Measurements from ENCODE around the gene S100Z.

Gene S100Z

DNA sequence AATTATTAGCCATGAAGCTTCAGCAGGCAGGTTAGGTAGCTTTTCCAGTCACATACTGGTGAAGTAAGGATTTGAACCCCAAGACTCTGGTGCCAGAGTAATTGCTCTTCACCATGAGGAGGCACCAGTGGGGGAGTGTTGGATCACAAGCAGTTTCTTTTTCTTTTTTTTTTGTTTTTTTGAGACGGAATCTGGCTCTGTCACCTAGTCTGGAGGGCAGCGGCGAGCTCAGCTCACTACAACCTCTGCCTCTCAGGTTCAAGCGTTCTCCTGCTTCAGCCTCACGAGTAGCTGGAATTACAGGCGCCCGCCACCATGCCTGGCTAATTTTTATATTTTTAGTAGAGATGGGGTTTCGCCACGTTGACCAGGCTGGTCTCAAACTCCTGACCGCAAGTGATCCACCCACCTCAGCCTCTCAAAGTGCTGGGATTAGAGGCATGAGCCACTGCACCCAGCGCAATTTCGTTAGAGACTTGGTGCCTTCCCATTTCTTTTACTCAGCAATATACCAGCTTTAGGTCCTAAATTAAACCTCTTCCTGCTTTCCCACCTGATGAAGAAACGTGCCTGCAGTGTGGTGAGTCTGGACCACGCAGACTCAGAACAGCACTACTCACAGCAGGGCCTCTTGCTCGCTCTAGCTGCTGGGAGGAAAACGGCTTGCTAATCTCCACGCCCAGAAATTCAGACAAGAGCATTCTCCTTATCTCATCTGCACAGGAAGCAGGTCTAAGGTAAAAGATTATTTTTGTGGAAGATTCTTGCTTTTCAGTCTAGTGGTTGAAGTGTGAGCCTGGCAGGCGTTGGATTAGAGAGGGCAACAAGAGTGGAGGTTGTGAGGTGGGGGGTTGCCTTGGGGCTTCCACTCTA lies at the start of gene S100Z:
Gene S100Z, plus strand, starts transcription at position 596 of the 873 bp plus-strand sequence. CDS start 25,346 bp downstream, outside the sequence.
- H3K36me3 ChIP-seq (replicated peaks), result no peaks in the 10 kb centered on the region
- no peak within 1 kb of the TSS for H3K4me3 ChIP-seq (ENCODE audit: low read depth, low read length)
- H3K27me3 ChIP-seq (replicated peaks), result no peaks in the 10 kb centered on the region
- DNase-seq, result no peak
- H3K27ac ChIP-seq, result no peak within 1 kb of the TSS
- no peak for TF ChIP-seq CTCF (IDR thresholded peaks at IDR 0.05; ENCODE audit: low read depth, low read length, missing control alignments)
- in situ Hi-C loops (cut with HindIII; ENCODE audit: low pct_ligation_motif_present, low sequenced_read_pairs), result no loop called here

DNA sequence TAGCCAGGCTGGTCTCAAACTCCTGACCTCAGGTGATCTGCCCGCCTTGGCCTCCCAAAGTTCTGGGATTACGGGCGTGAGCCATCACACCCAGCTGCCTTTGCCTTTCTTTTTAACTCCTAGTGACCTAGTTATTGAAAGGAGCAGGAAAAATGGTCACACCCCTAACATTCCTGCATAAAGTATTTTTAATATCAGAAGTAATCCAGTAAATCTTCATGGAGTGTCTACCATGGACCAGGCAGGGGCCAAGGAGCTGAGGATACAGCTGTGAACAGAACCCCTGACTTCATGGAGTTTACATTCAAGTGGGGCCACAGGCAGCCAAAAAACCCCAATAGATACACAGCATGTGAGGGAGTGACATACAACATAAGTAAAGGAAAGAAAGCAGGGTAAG lies 49.2 kb upstream of the S100Z start:
- no peak for DNase-seq
- no peak overlapping the region for H3K4me3 ChIP-seq (ENCODE audit: low read depth, low read length)
- in situ Hi-C loops (cut with HindIII; ENCODE audit: low pct_ligation_motif_present, low sequenced_read_pairs), result no loop called here
- no peak for TF ChIP-seq CTCF (IDR thresholded peaks at IDR 0.05; ENCODE audit: low read depth, low read length, missing control alignments)
- peak overlapping the region; percentile 73 for H3K27ac ChIP-seq
- H3K36me3 ChIP-seq (replicated peaks), result no peaks in the 10 kb centered on the region
- no peaks in the 10 kb centered on the region for H3K27me3 ChIP-seq (replicated peaks)

DNA sequence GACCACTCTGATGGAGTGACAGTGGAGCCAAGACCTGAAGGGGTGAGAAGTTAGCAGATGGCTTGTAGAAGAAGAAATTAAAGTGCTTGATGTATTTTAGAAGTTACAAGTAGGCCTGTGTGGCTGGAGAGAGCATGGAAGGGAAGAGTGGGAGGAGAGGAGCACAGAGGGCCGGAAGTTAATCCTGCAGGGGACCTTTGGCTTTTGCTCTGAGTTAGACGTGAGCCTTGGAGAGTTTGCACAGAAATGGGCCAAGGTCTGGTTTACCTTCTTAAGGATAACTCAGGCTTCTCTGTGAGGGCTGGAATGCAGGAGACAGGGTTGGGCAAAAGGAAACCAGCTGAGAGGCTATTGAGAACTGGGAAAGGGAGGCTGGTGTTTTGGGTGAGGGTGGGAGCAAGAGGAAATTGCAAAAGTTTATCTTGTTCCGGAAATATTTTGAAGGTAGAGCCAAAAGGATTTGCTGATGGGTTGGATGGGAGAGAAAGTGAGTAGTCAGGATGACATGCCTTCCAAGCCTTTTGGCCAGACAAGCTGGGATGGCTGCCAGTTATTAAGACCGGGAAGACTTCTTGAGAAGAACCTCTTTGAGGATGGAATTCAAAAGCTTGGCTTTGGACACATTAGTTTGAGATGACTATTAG lies 48.5 kb upstream of the S100Z start:
- Histone ChIP-seq H3K27me3 (replicated peaks) (no peaks in the 10 kb centered on the region), H3K4me3 (ENCODE audit: low read depth, low read length) (no peak overlapping the region), H3K27ac (peak overlapping the region; percentile 73), H3K36me3 (replicated peaks) (no peaks in the 10 kb centered on the region)
- in situ Hi-C loops (cut with HindIII; ENCODE audit: low pct_ligation_motif_present, low sequenced_read_pairs), result no loop called here
- DNase-seq, result peak; percentile 88
- no peak for TF ChIP-seq CTCF (IDR thresholded peaks at IDR 0.05; ENCODE audit: low read depth, low read length, missing control alignments)

GRCh38 chr5:76801803-76802195 lies 48.0 kb upstream of the S100Z start:
- TF ChIP-seq CTCF (IDR thresholded peaks at IDR 0.05; ENCODE audit: low read depth, low read length, missing control alignments), result no peak
- no peaks in the 10 kb centered on the region for H3K27me3 ChIP-seq (replicated peaks)
- no peak overlapping the region for H3K4me3 ChIP-seq (ENCODE audit: low read depth, low read length)
- peak; percentile 45 for DNase-seq
- H3K36me3 ChIP-seq (replicated peaks), result no peaks in the 10 kb centered on the region
- in situ Hi-C loops (cut with HindIII; ENCODE audit: low pct_ligation_motif_present, low sequenced_read_pairs), result no loop called here
- H3K27ac ChIP-seq, result peak overlapping the region; percentile 73

DNA sequence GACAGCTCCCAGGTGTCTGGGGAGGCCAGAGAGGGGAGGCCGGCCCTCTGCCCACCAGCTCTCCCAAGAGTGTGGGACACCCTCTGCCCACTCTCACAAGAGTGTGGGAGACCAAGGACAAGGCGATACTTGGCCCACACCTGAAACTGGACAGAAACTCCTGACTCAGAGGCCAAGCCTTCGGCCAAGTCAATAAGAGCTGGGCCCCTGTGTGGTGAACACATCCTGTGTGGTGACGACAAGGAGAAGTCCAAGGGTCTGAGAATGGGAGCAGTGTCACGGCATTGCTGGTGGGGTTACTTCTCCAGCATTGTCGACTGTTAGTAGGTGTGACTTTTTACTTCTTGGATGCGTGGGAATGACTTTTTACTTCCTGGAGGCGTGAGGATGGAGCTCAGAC lies 45.5 kb upstream of the S100Z start:
- in situ Hi-C loops (cut with HindIII; ENCODE audit: low pct_ligation_motif_present, low sequenced_read_pairs), result no loop called here
- no peaks in the 10 kb centered on the region for H3K27me3 ChIP-seq (replicated peaks)
- no peak for TF ChIP-seq CTCF (IDR thresholded peaks at IDR 0.05; ENCODE audit: low read depth, low read length, missing control alignments)
- DNase-seq, result peak; percentile 97
- no peak overlapping the region for H3K4me3 ChIP-seq (ENCODE audit: low read depth, low read length)
- peak overlapping the region; percentile 99 for H3K27ac ChIP-seq
- H3K36me3 ChIP-seq (replicated peaks), result no peaks in the 10 kb centered on the region

Data from brain microvascular endothelial cell (primary cell).